Measurements from ENCODE around the gene TSR3.

Gene TSR3

GRCh38 chr16:1323296-1324239, 28.1 kb downstream of the TSR3 start:
- DNase-seq (ENCODE audit: low spot score), result no peak

- no peak for DNase-seq (ENCODE audit: low spot score)
Observed at GRCh38 chr16:1322407-1322806, 29.3 kb downstream of the TSR3 start.

GRCh38 chr16:1320658-1321240, 30.9 kb downstream of the TSR3 start:
- no peak for DNase-seq (ENCODE audit: low spot score)

GRCh38 chr16:1320097-1320496, 31.6 kb downstream of the TSR3 start:
- DNase-seq (ENCODE audit: low spot score), result no peak

- DNase-seq (ENCODE audit: low spot score), result no peak
Observed at GRCh38 chr16:1319041-1319440, 32.6 kb downstream of the TSR3 start.

DNA sequence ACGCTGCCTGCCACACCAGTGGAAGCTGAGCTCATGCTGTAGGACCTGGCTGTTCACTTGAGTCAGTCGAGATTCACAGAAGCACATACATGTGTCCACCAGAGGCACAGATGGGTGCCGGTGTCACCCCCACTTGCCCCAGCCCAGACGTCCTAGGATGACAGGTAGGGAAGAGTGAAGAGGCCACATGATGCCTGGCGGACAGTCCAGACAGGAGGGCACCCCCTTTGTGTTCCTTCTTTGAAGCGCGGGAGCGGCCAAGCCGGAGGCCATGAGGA, 33.5 kb downstream of the TSR3 start:
- no peak for DNase-seq (ENCODE audit: low spot score)

DNA sequence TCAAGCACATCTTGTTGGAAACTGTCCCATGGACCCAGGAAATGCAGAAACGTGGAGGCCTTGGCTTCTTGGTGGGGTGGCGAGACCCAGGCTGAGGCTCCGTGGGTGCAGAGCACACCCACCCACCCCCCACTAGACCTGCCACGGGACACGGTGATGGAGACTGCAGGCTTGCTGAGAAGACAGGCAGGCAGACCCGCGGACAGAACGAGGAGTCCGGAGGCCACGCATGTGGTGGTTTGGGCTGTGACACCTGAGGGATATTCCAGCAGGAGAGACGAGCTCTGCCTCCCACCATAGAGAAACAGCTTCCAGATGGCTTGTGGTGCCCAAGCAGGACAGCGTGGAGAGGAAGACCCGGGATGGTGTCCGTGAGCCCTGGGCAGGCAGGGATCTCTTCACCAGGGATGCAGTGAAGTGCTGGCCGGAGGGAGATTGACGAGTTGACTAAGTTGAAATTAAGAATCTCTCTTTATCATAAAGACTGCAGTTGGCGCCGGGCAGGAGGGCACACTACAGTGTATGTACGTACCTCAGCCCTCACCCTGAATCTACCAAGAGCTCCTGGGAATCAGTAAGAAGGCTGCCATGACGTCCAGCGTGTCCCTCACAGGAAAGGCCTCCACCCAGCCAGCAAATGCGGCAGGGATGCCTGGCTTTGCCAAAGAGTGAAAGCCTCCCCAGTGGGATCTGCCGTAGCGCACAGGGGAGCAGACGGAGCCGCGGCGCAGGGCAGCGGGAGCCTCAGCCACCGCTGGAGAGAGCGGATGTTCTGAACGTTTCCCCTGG, 34.0 kb downstream of the TSR3 start:
- no peak for DNase-seq (ENCODE audit: low spot score)

- no peak for DNase-seq (ENCODE audit: low spot score)
Observed at GRCh38 chr16:1316033-1316405, 35.7 kb downstream of the TSR3 start.

GRCh38 chr16:1315081-1316032, 36.3 kb downstream of the TSR3 start:
- DNase-seq (ENCODE audit: low spot score), result no peak

DNA sequence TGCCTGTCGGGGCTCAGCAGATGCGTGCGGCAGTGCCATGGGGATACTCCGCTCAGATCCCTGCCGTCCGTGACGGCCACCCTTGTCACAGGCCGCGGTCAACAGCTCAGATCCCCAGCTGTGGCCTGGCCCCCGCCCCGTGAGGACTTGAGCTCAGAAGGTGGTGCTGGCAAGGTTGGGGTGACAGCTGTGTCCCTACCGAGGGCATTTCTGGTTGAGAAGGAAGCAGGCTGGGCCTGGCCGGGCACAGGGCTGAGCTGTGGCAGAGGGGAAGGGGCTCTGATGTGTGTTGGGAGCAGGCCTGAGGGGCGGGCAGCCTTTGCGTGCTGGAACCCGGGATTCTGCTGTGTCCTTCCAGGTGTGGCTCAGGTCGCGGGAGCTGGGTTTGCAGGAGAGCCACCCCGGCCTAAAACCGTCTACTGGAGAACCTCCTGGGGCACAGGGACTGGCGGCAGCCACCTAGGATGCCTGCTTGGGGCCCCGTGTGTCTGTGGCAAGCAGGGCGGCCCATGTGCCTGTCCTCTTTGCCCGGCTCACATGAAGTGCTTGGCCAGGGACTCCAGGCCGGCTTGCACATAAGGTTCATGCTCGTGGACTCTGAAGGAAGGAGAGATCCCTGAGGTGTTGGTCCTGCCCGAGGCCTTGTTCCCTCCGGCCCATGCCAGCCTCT, 37.1 kb downstream of the TSR3 start:
- DNase-seq (ENCODE audit: low spot score), result no peak

GRCh38 chr16:1313721-1314369, 37.8 kb downstream of the TSR3 start:
- DNase-seq (ENCODE audit: low spot score), result no peak

DNA sequence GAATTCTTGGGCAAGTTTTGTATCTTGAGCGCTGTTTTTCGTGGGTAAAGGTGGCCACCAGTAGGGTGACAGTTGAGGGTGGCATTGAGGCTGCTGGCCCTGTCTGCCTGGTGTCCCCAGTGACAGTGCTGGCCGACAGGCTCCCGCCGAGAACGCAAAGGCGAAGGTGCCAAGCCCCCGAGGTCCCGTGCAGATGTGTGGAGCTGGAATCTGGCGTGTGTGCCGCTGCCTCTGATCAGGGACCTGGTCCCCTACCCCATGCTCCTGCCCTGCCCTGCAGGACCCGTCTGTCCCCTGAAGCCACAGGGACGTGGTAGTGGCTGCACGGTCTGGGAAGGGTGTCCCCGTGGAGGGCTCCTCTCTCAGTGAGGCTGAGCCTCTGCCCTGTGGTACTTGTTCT, 38.8 kb downstream of the TSR3 start:
- no peak for DNase-seq (ENCODE audit: low spot score)

- no peak for DNase-seq (ENCODE audit: low spot score)
Observed at GRCh38 chr16:1312467-1312816, 39.2 kb downstream of the TSR3 start.

- no peak for DNase-seq (ENCODE audit: low spot score)
Observed at GRCh38 chr16:1311738-1312466, 39.8 kb downstream of the TSR3 start.

DNA sequence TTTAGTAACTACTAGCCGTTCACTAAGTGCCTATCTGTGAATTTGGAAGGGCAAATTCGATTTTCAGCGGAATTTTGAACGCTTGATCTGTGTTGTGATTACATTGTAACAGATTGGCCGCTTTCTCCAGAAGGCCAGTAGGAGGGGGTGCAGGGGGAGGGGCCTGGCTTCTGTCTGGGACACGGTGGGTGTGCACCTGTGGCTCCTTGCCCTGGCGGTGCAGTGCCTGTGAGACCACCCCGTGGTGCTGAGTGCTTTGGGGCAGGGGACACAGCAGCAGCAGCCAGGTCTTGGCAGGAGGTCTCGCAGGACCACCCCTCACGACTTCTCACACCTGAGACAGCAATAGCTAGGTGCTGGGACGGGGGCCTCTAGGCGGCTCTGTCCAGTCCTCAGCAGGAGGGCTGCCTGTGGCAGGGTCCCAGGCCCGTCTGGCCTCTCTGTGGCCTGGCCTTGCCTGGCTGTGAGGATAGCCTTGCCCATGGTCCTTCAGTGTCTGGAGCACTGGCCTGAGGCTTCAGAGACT, 40.4 kb downstream of the TSR3 start:
- no peak for DNase-seq (ENCODE audit: low spot score)

- no peak for DNase-seq (ENCODE audit: low spot score)
Observed at GRCh38 chr16:1310832-1311200, 40.9 kb downstream of the TSR3 start.

GRCh38 chr16:1309888-1310831, 41.5 kb downstream of the TSR3 start:
- no peak for DNase-seq (ENCODE audit: low spot score)

DNA sequence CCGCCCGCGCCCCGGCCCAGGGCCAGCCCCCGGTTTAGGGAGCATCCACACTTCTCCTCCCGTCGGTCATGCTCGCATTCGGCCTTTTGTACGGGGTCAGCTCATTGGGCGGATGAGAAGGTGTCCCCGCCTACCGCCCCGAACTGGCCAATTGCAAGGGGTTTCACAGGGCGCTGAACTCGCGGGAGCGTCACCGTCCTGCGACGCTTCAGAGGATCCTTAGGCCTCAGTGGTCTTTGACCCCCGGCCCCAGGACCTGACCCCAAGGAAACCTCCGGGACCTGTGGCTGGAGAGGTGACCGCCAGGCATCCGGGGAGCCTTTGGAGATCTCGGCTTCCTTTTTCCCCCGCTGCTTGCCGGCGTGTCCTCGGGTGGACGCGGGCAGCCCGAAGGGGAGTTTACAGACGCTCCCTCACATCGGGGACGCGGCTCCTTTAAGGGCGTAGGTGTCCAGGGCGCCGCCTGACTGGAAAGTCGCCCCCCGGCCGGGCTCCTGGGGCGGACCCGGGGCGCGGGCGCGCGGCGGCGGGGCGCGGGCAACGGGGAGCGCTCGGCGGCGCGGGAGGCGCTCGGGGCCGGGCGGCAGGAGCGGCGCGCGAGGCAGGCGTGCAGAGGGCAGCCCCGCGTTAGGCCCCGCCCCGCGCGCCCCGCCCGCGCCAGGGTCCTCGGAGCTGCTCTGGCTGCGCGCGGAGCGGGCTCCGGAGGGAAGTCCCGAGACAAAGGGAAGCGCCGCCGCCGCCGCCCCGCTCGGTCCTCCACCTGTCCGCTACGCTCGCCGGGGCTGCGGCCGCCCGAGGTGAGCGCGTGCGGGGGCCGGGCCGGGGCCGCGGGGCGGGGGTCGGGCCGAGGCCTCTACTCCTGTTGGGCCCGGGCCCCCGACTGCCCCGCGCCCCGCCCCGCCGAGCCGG, 42.4 kb downstream of the TSR3 start, which contains the start of gene UBE2I:
UBE2I (plus strand) TSS at position 660 of the 909 bp plus-strand sequence. CDS start 4,395 bp downstream, outside the sequence.
- peak; percentile 94 for DNase-seq (ENCODE audit: low spot score)

Data from SW480 (cell line).